ENCODE measurements around the gene MEI1.
A peak's percentile ranks its signal among the peaks of the same experiment; 100 is the strongest.

MEI1 gene

DNA sequence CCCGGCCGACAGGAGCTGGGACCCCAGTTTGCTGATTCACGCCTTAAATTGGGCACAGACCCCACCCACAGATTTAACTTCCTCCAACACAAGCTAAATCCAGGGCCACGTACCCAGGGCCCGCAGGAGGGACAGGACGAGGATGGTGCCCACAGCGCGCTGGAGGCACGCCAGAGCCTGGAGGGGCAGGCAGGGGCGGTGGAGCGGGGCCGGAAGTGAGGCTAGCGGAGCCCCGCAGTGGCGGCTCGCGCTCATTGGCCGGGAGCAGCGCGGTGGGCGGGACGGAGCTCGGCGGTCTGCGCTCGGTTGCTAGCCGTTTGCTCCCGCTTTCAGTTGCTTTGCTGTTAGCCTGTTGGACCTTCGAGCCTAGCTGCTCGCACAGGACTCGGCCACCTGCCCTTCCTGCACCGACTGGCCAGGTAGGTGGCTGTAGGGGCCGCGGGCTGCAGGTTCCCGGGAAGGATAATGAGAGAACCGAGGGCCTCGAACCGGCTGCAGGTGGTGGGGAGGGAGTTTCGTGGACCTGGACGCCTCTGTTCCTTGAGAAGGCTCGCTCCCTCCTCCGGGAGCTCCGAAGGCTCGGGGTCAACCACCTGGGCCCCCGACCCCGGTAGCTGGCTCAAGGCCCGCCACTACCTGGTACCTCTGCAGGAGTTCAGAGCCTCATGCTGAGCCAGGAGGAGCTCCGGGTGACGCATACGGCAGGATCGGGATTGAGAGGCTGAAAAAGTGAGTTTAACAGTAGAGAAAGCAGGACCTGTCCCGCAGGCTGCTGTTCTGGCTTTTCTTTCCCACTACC lies 101.2 kb downstream of the MEI1 start, which contains the start of gene CCDC134:
Gene CCDC134 (plus strand): TSS at position 332 of the 799 bp plus-strand sequence. CDS start 8,212 bp downstream, outside the sequence.
- peak within 1 kb of the TSS; percentile 98 for H3K4me3 ChIP-seq (ENCODE audit: low read length)
- DNase-seq (ENCODE audit: low read depth), result peak; percentile 78
- TF ChIP-seq, protein P1, sequence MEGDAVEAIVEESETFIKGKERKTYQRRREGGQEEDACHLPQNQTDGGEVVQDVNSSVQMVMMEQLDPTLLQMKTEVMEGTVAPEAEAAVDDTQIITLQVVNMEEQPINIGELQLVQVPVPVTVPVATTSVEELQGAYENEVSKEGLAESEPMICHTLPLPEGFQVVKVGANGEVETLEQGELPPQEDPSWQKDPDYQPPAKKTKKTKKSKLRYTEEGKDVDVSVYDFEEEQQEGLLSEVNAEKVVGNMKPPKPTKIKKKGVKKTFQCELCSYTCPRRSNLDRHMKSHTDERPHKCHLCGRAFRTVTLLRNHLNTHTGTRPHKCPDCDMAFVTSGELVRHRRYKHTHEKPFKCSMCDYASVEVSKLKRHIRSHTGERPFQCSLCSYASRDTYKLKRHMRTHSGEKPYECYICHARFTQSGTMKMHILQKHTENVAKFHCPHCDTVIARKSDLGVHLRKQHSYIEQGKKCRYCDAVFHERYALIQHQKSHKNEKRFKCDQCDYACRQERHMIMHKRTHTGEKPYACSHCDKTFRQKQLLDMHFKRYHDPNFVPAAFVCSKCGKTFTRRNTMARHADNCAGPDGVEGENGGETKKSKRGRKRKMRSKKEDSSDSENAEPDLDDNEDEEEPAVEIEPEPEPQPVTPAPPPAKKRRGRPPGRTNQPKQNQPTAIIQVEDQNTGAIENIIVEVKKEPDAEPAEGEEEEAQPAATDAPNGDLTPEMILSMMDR (conservative IDR thresholded peaks at IDR 0.05; ENCODE audit: low read length), result no peak

DNA sequence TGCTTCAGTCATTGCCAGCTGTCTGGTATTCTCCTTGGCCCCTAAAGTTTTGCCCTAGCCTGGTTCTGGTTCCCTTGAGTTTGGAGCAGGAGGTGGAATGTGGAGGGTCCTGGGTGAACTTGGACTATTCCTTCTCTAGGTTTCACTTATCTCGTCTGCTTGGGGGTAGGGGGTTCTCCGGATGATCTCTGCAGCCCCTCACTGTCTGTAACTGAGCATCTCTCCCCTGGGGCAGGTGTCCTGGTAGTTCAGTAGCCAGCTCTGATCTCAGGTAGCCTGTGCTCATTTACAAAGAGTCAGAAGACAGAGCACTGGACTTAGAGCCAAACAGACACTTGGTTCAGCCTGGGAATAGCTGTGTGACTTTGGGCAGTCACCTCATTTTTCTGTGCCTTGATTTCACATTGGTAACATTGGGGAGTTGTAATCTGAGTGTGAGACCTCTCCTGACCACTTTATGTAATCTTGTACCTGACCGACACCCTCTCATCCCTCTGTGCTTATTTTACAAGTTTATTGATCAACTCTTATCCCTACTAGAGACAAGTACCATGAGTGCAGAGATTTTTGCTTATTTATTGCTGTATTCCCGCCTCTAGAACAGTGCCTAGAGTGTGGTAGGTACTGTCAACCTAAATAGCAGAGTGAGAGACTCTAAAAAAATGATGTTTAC lies 102.0 kb downstream of the MEI1 start:
- TF ChIP-seq, protein P1 (conservative IDR thresholded peaks at IDR 0.05; ENCODE audit: low read length), result no peak
- H3K4me3 ChIP-seq (ENCODE audit: low read length), result peak overlapping the region; percentile 98

DNA sequence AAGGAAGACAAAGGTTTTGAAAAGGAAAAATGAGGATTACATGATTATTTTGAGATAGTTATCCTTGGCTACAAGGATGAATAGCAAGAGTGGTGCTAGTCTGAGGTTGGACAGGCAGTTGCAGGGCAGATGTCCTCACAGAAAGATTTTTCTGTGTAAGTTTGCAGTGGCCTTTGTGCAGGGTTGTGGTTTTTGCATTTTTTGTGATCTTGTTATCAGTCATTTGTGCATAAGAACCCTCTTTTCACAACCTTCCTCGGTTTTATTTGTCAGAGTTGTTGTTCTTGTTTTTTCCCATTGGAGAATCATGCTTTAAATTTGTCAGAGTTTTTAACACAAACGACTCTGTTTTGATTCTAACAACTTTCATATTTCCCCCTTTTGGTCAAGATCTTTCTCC lies 102.6 kb downstream of the MEI1 start:
- TF ChIP-seq, protein P1 (conservative IDR thresholded peaks at IDR 0.05; ENCODE audit: low read length), result no peak
- no peak for DNase-seq (ENCODE audit: low read depth)
- 0 out of 2 replicates have a peak overlapping the region, but pooled peaks have one; percentile 98 for H3K4me3 ChIP-seq (ENCODE audit: low read length)

More for the DNA sequence above, 102.0 kb downstream of the MEI1 start:
- DNase-seq (ENCODE audit: low read depth), result no peak

DNA sequence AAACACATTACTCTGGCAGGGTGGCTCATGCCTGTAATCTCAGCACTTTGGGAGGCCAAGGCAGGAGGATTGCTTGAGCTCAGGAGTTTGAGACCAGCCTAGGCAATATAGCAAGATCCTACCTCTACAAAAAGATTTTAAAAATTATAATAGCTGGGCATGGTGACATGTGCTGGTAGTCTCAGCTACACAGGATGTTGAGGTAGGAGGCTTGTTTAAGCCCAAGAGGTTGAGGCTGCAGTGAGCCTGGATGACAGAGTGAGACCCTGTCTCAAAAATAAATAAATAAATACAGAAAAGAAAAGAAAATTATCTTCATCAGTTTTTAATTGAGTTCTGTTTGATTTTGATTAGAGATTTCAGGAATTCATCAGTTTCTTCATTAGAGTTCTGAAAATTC lies 106.3 kb downstream of the MEI1 start:
- no peak overlapping the region for H3K4me3 ChIP-seq (ENCODE audit: low read length)
- no peak for DNase-seq (ENCODE audit: low read depth)
- TF ChIP-seq, protein P1 (conservative IDR thresholded peaks at IDR 0.05; ENCODE audit: low read length), result no peak

DNA sequence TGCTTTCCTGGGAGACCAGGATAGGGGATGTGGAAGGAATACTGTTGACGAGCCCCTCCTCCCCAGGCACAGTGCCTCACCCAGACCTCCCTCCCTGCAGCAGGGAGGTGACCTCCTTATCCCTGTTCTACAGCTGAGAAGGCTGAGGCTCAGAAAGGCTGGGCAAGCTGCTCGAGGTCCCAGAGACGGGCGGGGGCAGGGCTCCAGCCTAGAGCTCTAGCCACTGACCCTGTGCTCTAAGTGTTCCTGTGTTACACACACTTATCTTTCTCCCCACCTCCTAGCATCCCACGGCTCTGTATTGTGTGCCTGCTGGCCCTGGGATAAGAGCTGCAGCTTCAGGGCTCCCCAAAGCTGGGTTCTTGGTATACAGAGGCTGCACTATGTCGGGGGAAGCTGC lies 109.1 kb downstream of the MEI1 start:
- no peak overlapping the region for H3K4me3 ChIP-seq (ENCODE audit: low read length)
- no peak for DNase-seq (ENCODE audit: low read depth)
- TF ChIP-seq, protein P1 (conservative IDR thresholded peaks at IDR 0.05; ENCODE audit: low read length), result no peak

DNA sequence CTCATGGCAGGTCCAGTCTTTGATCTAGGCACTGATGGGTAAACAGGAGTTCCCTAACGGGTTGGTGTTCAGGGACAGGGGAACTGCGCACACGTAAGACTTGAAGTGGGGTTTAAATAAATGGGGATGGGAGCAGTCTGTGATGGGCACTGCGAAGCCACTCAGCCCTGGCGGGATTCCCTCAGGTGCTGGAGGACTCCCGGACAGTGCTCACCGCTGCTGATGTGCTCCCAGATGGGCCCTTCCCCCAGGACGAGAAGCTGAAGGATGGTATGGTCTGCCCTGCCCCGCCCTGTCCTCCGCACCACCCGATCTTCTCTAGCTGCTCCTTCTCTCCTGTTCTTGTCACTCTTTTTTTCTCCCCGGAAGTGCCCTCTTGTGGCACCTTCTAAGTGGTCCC lies 110.7 kb downstream of the MEI1 start:
- DNase-seq (ENCODE audit: low read depth), result no peak
- H3K4me3 ChIP-seq (ENCODE audit: low read length), result no peak overlapping the region
- TF ChIP-seq, protein P1 (conservative IDR thresholded peaks at IDR 0.05; ENCODE audit: low read length), result no peak
